Glutamatergic neuron (in vitro differentiated cells): ENCODE results near the gene CYP2W1. TPM values are rescaled to one million over a fixed set of nuclear protein-coding genes. Genes with fewer than 3 reads are reported as not detected.

Experiments used
- DNase-seq: peaks from one replicate; pipeline ENCODE4 v3.0.0; 2022
- H3K27ac Mint-ChIP-seq: one replicate; pipeline ENCODE4 v1.8.0; 2020; ENCODE audit warnings: mild to moderate bottlenecking, mixed read lengths, inconsistent platforms; ENCODE audit not compliant: unreplicated experiment
- H3K27me3 Mint-ChIP-seq: one replicate; pipeline ENCODE4 v1.8.0; 2020; ENCODE audit warnings: mild to moderate bottlenecking, moderate library complexity, mixed read lengths, inconsistent platforms; ENCODE audit not compliant: unreplicated experiment
- H3K36me3 Mint-ChIP-seq: one replicate; pipeline ENCODE4 v1.8.0; 2020; ENCODE audit warnings: mild to moderate bottlenecking, mixed read lengths, inconsistent platforms; ENCODE audit not compliant: unreplicated experiment
- H3K4me1 Mint-ChIP-seq: one replicate; pipeline ENCODE4 v1.8.0; 2020; ENCODE audit warnings: mild to moderate bottlenecking, low read depth, mixed read lengths, inconsistent platforms; ENCODE audit not compliant: unreplicated experiment
- H3K4me3 Mint-ChIP-seq: one replicate; pipeline ENCODE4 v1.8.0; 2020; ENCODE audit warnings: mild to moderate bottlenecking, mixed read lengths, inconsistent platforms; ENCODE audit not compliant: unreplicated experiment
- H3K9me3 Mint-ChIP-seq: one replicate; pipeline ENCODE4 v1.8.0; 2020; ENCODE audit warnings: mild to moderate bottlenecking, moderate library complexity, mixed read lengths, inconsistent platforms; ENCODE audit not compliant: unreplicated experiment
- CTCF ChIP-seq: fragments of 200-600 bp; sonication (generic); IDR thresholded peaks from one replicate; pipeline ENCODE4 v1.5.0; 2021; ENCODE audit not compliant: partially characterized antibody, unreplicated experiment
- total RNA-seq: library from RNA; stranded (reverse); fragmentation: NEBNext Ultra II Directional; extraction: Animal tissue kit (Norgen Biotek cat#: 25700); gene quantifications from one replicate; pipeline ENCODE4 v1.2.1, GENCODE V29; 2021; ENCODE audit not compliant: unreplicated experiment

CYP2W1 gene
- total RNA-seq, 1 donor from 2014 or later, result 1.3 TPM

GRCh38 chr7:1009747-1010146, 26.8 kb downstream of the CYP2W1 start:
- no peak for DNase-seq
- no peak overlapping the region for H3K4me3 Mint-ChIP-seq
- no peak overlapping the region for H3K27ac Mint-ChIP-seq
- peaks cover 4% of the 10 kb centered on the region for H3K36me3 Mint-ChIP-seq
- TF ChIP-seq CTCF, result no peak
- peaks cover 10% of the 10 kb centered on the region for H3K27me3 Mint-ChIP-seq
- peaks cover 13% of the 10 kb centered on the region for H3K4me1 Mint-ChIP-seq
- peaks cover 5% of the 10 kb centered on the region for H3K9me3 Mint-ChIP-seq

GRCh38 chr7:1010226-1010625, 27.2 kb downstream of the CYP2W1 start:
- H3K27ac Mint-ChIP-seq, result no peak overlapping the region
- peaks cover 10% of the 10 kb centered on the region for H3K27me3 Mint-ChIP-seq
- no peak for DNase-seq
- peaks cover 15% of the 10 kb centered on the region for H3K4me1 Mint-ChIP-seq
- H3K9me3 Mint-ChIP-seq, result peaks cover 5% of the 10 kb centered on the region
- H3K4me3 Mint-ChIP-seq, result no peak overlapping the region
- peaks cover 4% of the 10 kb centered on the region for H3K36me3 Mint-ChIP-seq
- no peak for TF ChIP-seq CTCF

GRCh38 chr7:1011297-1012003, 28.5 kb downstream of the CYP2W1 start:
- DNase-seq, result peak; percentile 10
- Mint-ChIP-seq H3K4me1 (peaks cover 13% of the 10 kb centered on the region), H3K36me3 (no peaks in the 10 kb centered on the region), H3K27ac (peak overlapping the region; percentile 62), H3K4me3 (no peak overlapping the region), H3K9me3 (peaks cover 5% of the 10 kb centered on the region), H3K27me3 (peaks cover 7% of the 10 kb centered on the region)
- TF ChIP-seq CTCF, result no peak

- peaks cover 7% of the 10 kb centered on the region for H3K27me3 Mint-ChIP-seq
- peaks cover 13% of the 10 kb centered on the region for H3K4me1 Mint-ChIP-seq
- DNase-seq, result peak; percentile 13
- H3K36me3 Mint-ChIP-seq, result no peaks in the 10 kb centered on the region
- no peak for TF ChIP-seq CTCF
- H3K27ac Mint-ChIP-seq, result no peak overlapping the region
- no peak overlapping the region for H3K4me3 Mint-ChIP-seq
- peaks cover 5% of the 10 kb centered on the region for H3K9me3 Mint-ChIP-seq
Observed at GRCh38 chr7:1012004-1012715, 29.2 kb downstream of the CYP2W1 start.

GRCh38 chr7:1012716-1013095, 29.7 kb downstream of the CYP2W1 start:
- Mint-ChIP-seq H3K27ac (no peak overlapping the region), H3K27me3 (peaks cover 7% of the 10 kb centered on the region), H3K9me3 (peaks cover 5% of the 10 kb centered on the region), H3K4me3 (no peak overlapping the region), H3K4me1 (peaks cover 13% of the 10 kb centered on the region), H3K36me3 (no peaks in the 10 kb centered on the region)
- TF ChIP-seq CTCF, result no peak
- DNase-seq, result peak; percentile 15
